Psoas muscle (tissue), 8 donors: ENCODE measurements around the gene CHST2. TPM values are rescaled to one million over a fixed set of nuclear protein-coding genes. Genes with fewer than 3 reads are reported as not detected.

Source experiments
- ATAC-seq, 4 donors: fragments of 200-7000 bp; cut with Tn5 transposase; one replicate each; pipeline ENCODE4 v1.9.1; 2020; ENCODE audit warnings: moderate library complexity in 3 of 4, mild to moderate bottlenecking in 2 of 4
- DNase-seq, 2 donors: peaks; one replicate each; pipeline ENCODE4 v3.0.0-alpha.2; 2020
- H3K27ac ChIP-seq: fragments of 200-600 bp; one replicate; pipeline ENCODE4 v1.8.0; 2022
- H3K27me3 ChIP-seq, 3 donors: fragments of 200-600 bp in 1 of 3; one replicate each; pipeline versions ENCODE4 v1.6.1 to v1.8.0; 2013 to 2022; ENCODE audit warnings: low read length in 2 of 3, mild to moderate bottlenecking in 2 of 3, moderate library complexity in 1 of 3; ENCODE audit not compliant: insufficient read depth in 3 of 3
- H3K36me3 ChIP-seq, 2 donors: fragments of 200-600 bp in 1 of 2; one replicate each; pipeline versions ENCODE4 v1.6.1 to v1.8.0; 2013 to 2022; ENCODE audit warnings: low read depth in 1 of 2, mild to moderate bottlenecking in 1 of 2, moderate library complexity in 1 of 2; ENCODE audit not compliant: insufficient read depth in 1 of 2
- H3K4me1 ChIP-seq: fragments of 200-600 bp; one replicate; pipeline ENCODE4 v1.8.0; 2022
- H3K4me3 ChIP-seq: fragments of 200-600 bp; one replicate; pipeline ENCODE4 v1.8.0; 2022; ENCODE audit warnings: mild to moderate bottlenecking
- H3K9me3 ChIP-seq: fragments of 200-600 bp; one replicate; pipeline ENCODE4 v1.8.0; 2022
- CTCF ChIP-seq: fragments of 200-600 bp; IDR thresholded peaks from one replicate; pipeline ENCODE4 v1.8.0; 2022; ENCODE audit warnings: antibody characterized with exemption
- WGBS, 3 donors: extraction: QIAGEN DNeasy Blood & Tissue Kit; methylation state at CpG; one replicate each; pipeline versions ENCODE4 v1.1.6 to v1.1.7; 2013; 5-methylcytosine and 5-hydroxymethylcytosine counted together
- intact Hi-C, 2 donors: fragments of 100-400 bp; cut with DNase I; formaldehyde crosslinking; loops; one replicate each; pipeline versions ENCODE4 v1.11.0 to v1.14.2; 2022
- polyA plus RNA-seq, 3 donors: library from polyadenylated mRNA; stranded (reverse); fragments of 200-250 nt; gene quantifications; one replicate each; pipeline ENCODE4 v1.2.3, GENCODE V29; 2013
- total RNA-seq, 4 donors: library from RNA; stranded (reverse); fragmentation: NEBNext Ultra II Directional in 2 of 4; extraction: Animal tissue kit (Norgen Biotek cat#: 25700) in 2 of 4; gene quantifications; one replicate each; pipeline versions ENCODE4 v1.2.1 to v1.2.4, GENCODE V29; 2021 to 2023
- donor health status: healthy with polysubstance abuse.
- donor health status: DM: no; HTN: no; CAD: no; lungs with moderate emphysema.
- donor health status: Bipolar disorder and iron deficiency.
- donor health status: healthy.
- donor health status: DM: yes; HTN: yes; CAD: no.
- donor health status: DM: no; HTN: no; CAD: no.
- donor health status: DM: no; HTN: no; CAD: no.
- donor health status: DM: yes; HTN: yes; CAD: no.

CHST2 gene
- total and polyA plus RNA-seq, 7 donors, result 0.64 to 2.9 (median 1.8) TPM

- DNase-seq (no peak), ATAC-seq (no peak)
- Histone ChIP-seq H3K9me3 (no peaks in the 10 kb centered on the region), H3K36me3 (no peaks in the 10 kb centered on the region), H3K4me1 (peaks cover 3% of the 10 kb centered on the region), H3K27me3 (peaks cover 0 to 44% (median 18%) of the 10 kb centered on the region in 3 donors), H3K27ac (peak overlapping the region; percentile 60), H3K4me3 (peak overlapping the region; percentile 88)
- intact Hi-C loops, result no loop called here
- no peak for TF ChIP-seq CTCF
- WGBS, 3 donors, result 57 to 60% (median 57%) methylated on average over 13 of the region's 13 CpGs
These were observed 952 bp upstream of the CHST2 start for GRCh38 chr3:143118630-143119008.

GRCh38 chr3:143119974-143120715 is 574 bp downstream of the CHST2 start:
- ATAC-seq, result peak; percentile 11 to 42 (median 19)
- Histone ChIP-seq H3K36me3 (no peaks in the 10 kb centered on the region), H3K4me3 (peak overlapping the region; percentile 88), H3K4me1 (peaks cover 3% of the 10 kb centered on the region), H3K9me3 (no peaks in the 10 kb centered on the region), H3K27me3 (peaks cover 0 to 44% (median 18%) of the 10 kb centered on the region in 3 donors), H3K27ac (no peak overlapping the region)
- 0% methylated on average over 63 to 85 of the region's 85 CpGs for WGBS, 3 donors
- DNase-seq, result peak; percentile 28 to 49
- TF ChIP-seq CTCF, result no peak
- intact Hi-C loops, result no loop called here

GRCh38 chr3:143120716-143121240 is 1.2 kb downstream of the CHST2 start:
- TF ChIP-seq CTCF, result no peak
- ATAC-seq, result peak in 1 of 4 donors; percentile 20
- Histone ChIP-seq H3K27me3 (peaks cover 0 to 44% (median 18%) of the 10 kb centered on the region in 3 donors), H3K4me1 (peaks cover 3% of the 10 kb centered on the region), H3K36me3 (no peaks in the 10 kb centered on the region), H3K27ac (no peak overlapping the region), H3K9me3 (no peaks in the 10 kb centered on the region), H3K4me3 (peak overlapping the region; percentile 88)
- WGBS, 3 donors, result 1 to 2% (median 2%) methylated on average over 37 to 60 of the region's 60 CpGs
- DNase-seq, result peak in 1 of 2 donors; percentile 16
- intact Hi-C loops, result no loop called here

GRCh38 chr3:143121241-143122088 is 1.9 kb downstream of the CHST2 start:
- DNase-seq (peak; percentile 37 to 69), ATAC-seq (no peak)
- Histone ChIP-seq H3K9me3 (no peaks in the 10 kb centered on the region), H3K4me1 (peaks cover 3% of the 10 kb centered on the region), H3K27ac (no peak overlapping the region), H3K27me3 (peaks cover 0 to 44% (median 20%) of the 10 kb centered on the region in 3 donors), H3K36me3 (no peaks in the 10 kb centered on the region), H3K4me3 (peak overlapping the region; percentile 88)
- intact Hi-C loops, result no loop called here
- 65 to 66% (median 65%) methylated on average over 78 to 79 of the region's 79 CpGs for WGBS, 3 donors
- no peak for TF ChIP-seq CTCF
